Midbrain (tissue), 1 donor: ENCODE measurements around the gene IYD.
A peak's percentile ranks its signal among the peaks of the same experiment; 100 is the strongest.
"Not testable (repeated sequence)": the region's sequence is repeated elsewhere in the genome, so short reads cannot be mapped to it uniquely, and the experiment has no call there.

Source experiments
- DNase-seq: peaks from one replicate; lab custom pipeline; 2025; lab: John Stamatoyannopoulos, UW

Gene IYD

GRCh38 chr6:150352321-150353296 lies 16.2 kb upstream of the IYD start:
- no peak for DNase-seq

GRCh38 chr6:150353445-150353844 lies 15.4 kb upstream of the IYD start:
- no peak for DNase-seq

GRCh38 chr6:150354754-150355571 lies 13.8 kb upstream of the IYD start:
- no peak for DNase-seq

- no peak for DNase-seq
These were observed 12.9 kb upstream of the IYD start for GRCh38 chr6:150355932-150356331.

- no peak for DNase-seq
These were observed 6.9 kb upstream of the IYD start for GRCh38 chr6:150361876-150362275.

GRCh38 chr6:150363733-150364132 lies 5.1 kb upstream of the IYD start:
- DNase-seq = no peak

GRCh38 chr6:150366118-150366778 lies 2.6 kb upstream of the IYD start:
- DNase-seq = no peak

GRCh38 chr6:150369408-150369807 lies 596 bp downstream of the IYD start:
- DNase-seq = no peak

- DNase-seq = no peak
These were observed 1.3 kb downstream of the IYD start for GRCh38 chr6:150370112-150370511.

- DNase-seq = no peak
These were observed 2.5 kb downstream of the IYD start for GRCh38 chr6:150371356-150371755.

GRCh38 chr6:150372051-150372450 lies 3.2 kb downstream of the IYD start:
- DNase-seq = no peak

GRCh38 chr6:150373260-150373701 lies 4.5 kb downstream of the IYD start:
- peak; percentile 9 for DNase-seq

GRCh38 chr6:150374346-150374745 lies 5.5 kb downstream of the IYD start:
- not testable (repeated sequence) for DNase-seq

GRCh38 chr6:150377211-150377781 lies 8.5 kb downstream of the IYD start:
- DNase-seq = peak; percentile 15

- no peak for DNase-seq
These were observed 11.4 kb downstream of the IYD start for GRCh38 chr6:150380256-150380655.

- no peak for DNase-seq
These were observed 13.4 kb downstream of the IYD start for GRCh38 chr6:150382171-150382570.

- no peak for DNase-seq
These were observed 22.6 kb downstream of the IYD start for GRCh38 chr6:150391414-150391813.

- no peak for DNase-seq
These were observed 23.1 kb downstream of the IYD start for GRCh38 chr6:150391890-150392289.

- DNase-seq = no peak
These were observed 23.8 kb downstream of the IYD start for GRCh38 chr6:150392452-150393220.

GRCh38 chr6:150394053-150394898 lies 25.5 kb downstream of the IYD start:
- no peak for DNase-seq
